Activated T-cell treated with anti-CD3 and anti-CD28 coated beads, Interleukin-2, amount 50 U/mL, for 1 hour (primary cell): ENCODE results near the gene OR7G2.
"Not testable (repeated sequence)": the region's sequence is repeated elsewhere in the genome, so short reads cannot be mapped to it uniquely, and the experiment has no call there.

Experiments
- DNase-seq: peaks from one replicate; pipeline ENCODE4 v3.0.0-alpha.2; 2020

OR7G2 gene

DNA sequence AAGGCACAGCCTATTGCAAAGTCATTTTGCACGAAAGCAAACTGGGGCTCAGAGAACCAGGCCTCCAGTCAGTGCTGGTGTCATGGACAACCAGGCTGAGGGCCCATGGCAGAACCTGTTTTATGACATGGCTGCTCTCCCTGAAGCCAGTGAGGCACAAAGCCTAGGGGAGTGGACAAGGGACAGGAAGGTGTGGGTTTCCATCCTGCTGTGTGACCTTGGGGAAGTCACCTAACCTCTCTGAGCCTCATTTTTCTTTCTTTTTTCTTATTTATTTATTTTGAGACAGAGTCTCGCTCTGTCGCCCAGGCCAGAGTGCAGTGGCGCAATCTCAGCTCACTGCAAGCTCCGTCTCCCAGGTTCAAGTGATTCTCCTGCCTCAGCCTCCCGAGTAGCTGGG, 35.6 kb downstream of the OR7G2 start:
- not testable (repeated sequence) for DNase-seq

DNA sequence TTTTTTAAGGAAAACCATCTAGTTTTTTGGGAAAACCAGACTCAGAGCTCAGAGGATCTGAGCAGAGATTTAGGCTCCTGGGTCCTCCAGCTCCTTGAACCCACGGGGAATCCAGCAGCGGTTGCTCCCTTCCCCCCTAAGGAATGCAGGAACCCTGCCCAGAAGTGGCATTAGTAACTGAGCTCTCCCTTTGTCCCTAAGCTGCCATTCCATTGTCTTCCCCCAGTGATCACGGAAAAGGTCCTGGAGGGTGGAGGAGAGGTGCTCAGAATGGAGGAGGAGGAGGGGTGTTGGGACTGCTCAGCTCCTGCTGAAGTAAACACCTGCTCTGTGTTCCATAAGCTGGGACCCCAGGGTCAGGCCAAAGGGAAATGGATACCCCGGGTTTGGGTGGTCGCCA, 37.2 kb downstream of the OR7G2 start:
- DNase-seq = no peak

GRCh38 chr19:9065457-9066014, 41.7 kb downstream of the OR7G2 start:
- no peak for DNase-seq

- DNase-seq = no peak
Observed at GRCh38 chr19:9061879-9062278, 45.4 kb downstream of the OR7G2 start.

- no peak for DNase-seq
Observed at GRCh38 chr19:9060564-9061340, 46.5 kb downstream of the OR7G2 start.

- DNase-seq = no peak
Observed at GRCh38 chr19:9058905-9059667, 48.2 kb downstream of the OR7G2 start.

DNA sequence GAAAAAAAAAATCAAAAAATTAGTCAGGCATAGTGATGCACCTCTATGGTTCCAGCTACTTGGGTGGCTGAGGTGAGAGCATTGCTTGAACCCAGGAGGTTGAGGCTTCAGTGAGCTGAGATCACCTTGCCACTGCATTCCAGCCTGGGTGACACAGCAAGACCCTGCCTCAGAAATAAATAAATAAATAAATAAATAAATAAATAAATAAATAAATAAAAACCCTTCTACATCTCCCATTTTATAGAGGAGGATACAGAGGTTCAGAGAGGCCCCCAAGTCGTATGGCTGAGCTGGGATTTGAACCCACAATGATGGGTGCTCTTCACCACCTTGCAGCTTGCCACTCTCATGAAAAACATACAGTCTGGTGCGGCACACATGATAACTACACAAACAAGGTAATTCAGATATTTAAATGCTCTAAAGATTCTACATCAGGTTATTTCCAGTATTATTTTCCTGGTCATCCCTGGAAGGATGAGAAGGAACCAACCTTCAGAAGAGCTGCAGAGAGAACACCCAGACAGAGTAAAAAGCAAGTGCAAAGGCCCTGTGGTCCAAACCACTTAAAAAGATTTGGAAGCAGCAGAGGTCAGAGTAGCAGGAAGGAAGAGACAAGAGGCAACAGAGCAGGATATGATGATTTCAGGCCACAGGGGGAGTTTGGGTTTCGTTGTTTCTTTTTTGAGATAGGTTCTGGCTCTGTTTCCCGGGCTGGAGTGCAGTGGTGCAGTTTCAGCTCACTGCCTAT, 49.6 kb downstream of the OR7G2 start:
- DNase-seq = no peak

DNA sequence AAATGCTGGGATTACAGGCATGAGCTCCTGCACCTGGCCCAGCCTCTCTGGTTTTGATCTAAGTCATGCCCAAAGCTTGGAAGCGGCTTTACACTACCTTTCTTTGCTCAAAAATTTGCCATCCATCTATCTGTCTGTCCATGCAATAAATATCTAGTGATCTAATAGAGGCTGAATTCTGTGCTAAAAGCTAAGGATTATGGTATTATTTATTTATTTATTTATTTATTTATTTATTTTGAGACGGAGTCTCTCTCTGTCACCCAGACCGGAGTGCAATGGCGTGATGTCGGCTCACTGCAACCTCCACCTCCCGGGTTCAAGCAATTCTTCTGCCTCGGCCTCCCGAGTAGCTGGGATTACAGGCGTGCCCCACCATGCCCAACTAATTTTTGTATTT, 51.1 kb downstream of the OR7G2 start:
- DNase-seq = not testable (repeated sequence)

DNA sequence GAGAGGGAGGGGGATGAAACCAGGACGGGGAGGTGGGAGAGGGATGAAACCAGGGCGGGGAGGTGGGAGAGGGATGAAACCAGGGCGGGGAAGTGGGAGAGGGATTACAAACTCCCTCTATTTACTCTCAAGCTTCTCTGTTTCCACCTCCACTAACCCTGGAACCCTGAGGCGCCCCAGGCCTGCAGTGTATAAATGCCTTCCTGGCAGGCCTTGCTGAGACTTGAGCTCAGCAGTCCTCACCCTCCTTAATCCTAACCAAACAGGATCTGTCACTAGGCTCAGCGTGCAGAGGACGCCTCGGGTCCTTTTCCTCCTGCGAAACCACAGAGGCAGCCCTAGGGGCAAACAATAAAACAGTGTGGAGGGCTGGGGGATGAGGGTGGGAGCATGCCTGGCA, 52.5 kb downstream of the OR7G2 start:
- no peak for DNase-seq

DNA sequence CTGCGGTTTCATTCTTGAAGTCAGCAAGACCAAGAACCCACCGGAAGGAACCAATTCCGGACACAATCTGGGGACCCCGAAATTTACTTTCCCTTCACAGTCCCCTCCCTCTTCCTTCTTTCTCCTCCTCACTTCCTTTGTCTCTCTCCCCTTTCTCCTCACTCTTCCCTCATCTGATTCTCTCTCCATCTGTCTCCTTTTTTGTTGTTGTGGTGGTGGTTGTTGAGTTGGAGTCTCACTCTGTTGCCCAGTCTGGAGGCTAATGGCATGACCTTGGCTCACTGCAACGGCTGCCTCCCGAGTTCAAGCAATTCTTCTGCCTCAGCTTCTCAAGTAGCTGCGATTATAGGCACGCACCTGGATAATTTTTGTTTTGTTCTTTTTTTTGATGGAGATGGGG, 53.1 kb downstream of the OR7G2 start:
- DNase-seq = no peak

DNA sequence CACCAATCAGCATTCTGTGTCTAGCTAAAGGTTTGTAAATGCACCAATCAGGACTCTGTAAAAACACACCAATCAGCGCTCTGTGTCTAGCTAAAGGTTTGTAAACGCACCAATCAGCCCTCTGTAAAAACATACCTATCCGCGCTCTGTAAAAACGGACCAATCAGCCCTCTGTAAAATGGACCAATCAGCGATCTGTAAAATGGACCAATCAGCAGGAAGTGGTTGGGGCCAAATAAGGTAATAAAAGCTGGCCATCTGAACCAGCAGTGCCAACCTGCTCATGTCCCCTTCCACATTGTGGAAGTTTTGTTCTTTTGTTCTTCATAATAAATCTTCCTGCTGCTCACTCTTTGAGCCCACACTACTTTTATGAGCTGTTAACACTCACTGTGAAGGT, 53.6 kb downstream of the OR7G2 start:
- DNase-seq = not testable (repeated sequence)

GRCh38 chr19:9052894-9053293, 54.4 kb downstream of the OR7G2 start:
- no peak for DNase-seq
